ENCODE data around the gene ASIC3. TPM values are rescaled to one million over a fixed set of nuclear protein-coding genes. Genes with fewer than 3 reads are reported as not detected.

Gene ASIC3
- total and polyA plus RNA-seq, 2 of the 8 experiments (the other 6 are each of a cell fraction or from before 2014, with no cell fraction given) = 1.6 to 1.9 TPM

- TF ChIP-seq ATF2 (IDR thresholded peaks at IDR 0.05; ENCODE audit: low read length) (no peak), YY1 (IDR thresholded peaks at IDR 0.05; ENCODE audit: low read depth, low read length) (no peak), NANOG (IDR thresholded peaks at IDR 0.05; ENCODE audit: insufficient read depth, low read depth, low read length, poor library complexity, severe bottlenecking) (no peak), CEBPB (IDR thresholded peaks at IDR 0.05; ENCODE audit: low read depth, low read length) (no peak), HDAC2 (IDR thresholded peaks at IDR 0.05; ENCODE audit: borderline replicate concordance in 1 of 2, low read depth in 2 of 2, low read length in 2 of 2) (no peak), SIN3A (conservative IDR thresholded peaks at IDR 0.05 in 1 of 2, IDR thresholded peaks at IDR 0.05 in 1 of 2; ENCODE audit: low read depth in 1 of 2, low read length in 2 of 2) (no peak), EGR1 (IDR thresholded peaks at IDR 0.05; ENCODE audit: borderline replicate concordance, low read depth, low read length) (no peak)
Observed at GRCh38 chr7:151063212-151063561, 14.9 kb downstream of the ASIC3 start (continued).
